CD4-positive, CD25-positive, alpha-beta regulatory T cell (primary cell): ENCODE data around the gene PTPDC1. TPM values are rescaled to one million over a fixed set of nuclear protein-coding genes. Genes with fewer than 3 reads are reported as not detected.

ENCODE experiments used
- ATAC-seq, 2 donors: fragments of 150-1000 bp; cut with Tn5 transposase; one replicate each; pipeline ENCODE4 v1.10.0; 2021; ENCODE audit warnings: low read depth in 2 of 2, moderate number of reproducible peaks in 2 of 2, moderate library complexity in 1 of 2
- DNase-seq, 3 donors: peaks; one replicate each; pipeline versions ENCODE4 v3.0.0 to v3.0.0-alpha.2; 2012 to 2022; ENCODE audit warnings: mixed read lengths in 1 of 3
- H3K27ac ChIP-seq: one replicate; pipeline ENCODE4 v1.7.0; 2013; ENCODE audit warnings: mild to moderate bottlenecking, low read length; ENCODE audit not compliant: insufficient read depth, poor library complexity, severe bottlenecking
- H3K27me3 ChIP-seq: one replicate; pipeline ENCODE4 v1.7.0; 2013; ENCODE audit warnings: low read length; ENCODE audit not compliant: control insufficient read depth, insufficient read depth
- H3K36me3 ChIP-seq: one replicate; pipeline ENCODE4 v1.7.0; 2013; ENCODE audit warnings: mild to moderate bottlenecking, low read length, moderate library complexity; ENCODE audit not compliant: control insufficient read depth, insufficient read depth
- H3K4me1 ChIP-seq: 2 replicates; pipeline ENCODE4 v1.7.0; 2013; ENCODE audit warnings: mild to moderate bottlenecking, low read length; ENCODE audit not compliant: insufficient read depth, control insufficient read depth, poor library complexity, severe bottlenecking
- H3K4me3 ChIP-seq: one replicate; pipeline ENCODE4 v1.7.0; 2013; ENCODE audit warnings: low read depth, mild to moderate bottlenecking, low read length, moderate library complexity
- H3K9me3 ChIP-seq, 2 experiments: 1 replicate in 1 of 2; 2 replicates in 1 of 2; pipeline ENCODE4 v1.7.0; 2013; ENCODE audit warnings: low read length in 2 of 2, mild to moderate bottlenecking in 1 of 2, moderate library complexity in 1 of 2; ENCODE audit not compliant: control insufficient read depth in 2 of 2
- H3K27ac Mint-ChIP-seq, 3 donors: one replicate each; pipeline ENCODE4 v1.8.0; 2020 to 2022; ENCODE audit warnings: mild to moderate bottlenecking in 3 of 3, mixed read lengths in 3 of 3, moderate library complexity in 2 of 3
- H3K27me3 Mint-ChIP-seq: one replicate; pipeline ENCODE4 v1.8.0; 2022; ENCODE audit warnings: mild to moderate bottlenecking, mixed read lengths
- H3K36me3 Mint-ChIP-seq: one replicate; pipeline ENCODE4 v1.8.0; 2020; ENCODE audit warnings: mixed read lengths
- H3K4me1 Mint-ChIP-seq, 4 donors: one replicate each; pipeline ENCODE4 v1.8.0; 2020 to 2022; ENCODE audit warnings: mixed read lengths in 4 of 4, mild to moderate bottlenecking in 1 of 4
- H3K4me3 Mint-ChIP-seq, 4 donors: one replicate each; pipeline ENCODE4 v1.8.0; 2020 to 2022; ENCODE audit warnings: mild to moderate bottlenecking in 4 of 4, mixed read lengths in 4 of 4, moderate library complexity in 3 of 4
- H3K9me3 Mint-ChIP-seq, 7 donors: one replicate each; pipeline ENCODE4 v1.8.0; 2020 to 2022; ENCODE audit warnings: mixed read lengths in 7 of 7, mild to moderate bottlenecking in 3 of 7, moderate library complexity in 2 of 7
- polyA plus RNA-seq, 4 donors: library from polyadenylated mRNA; unstranded; fragments of 300-500 nt; fragmentation: Illumina TruSeq; gene quantifications; one replicate each; pipeline ENCODE4 v1.2.3, GENCODE V29; 2021
- total RNA-seq: library from RNA; stranded (reverse); gene quantifications from one replicate; pipeline ENCODE4 v1.2.3, GENCODE V29; 2022

The PTPDC1 gene
- total and polyA plus RNA-seq, 5 donors from 2014 or later: 1.1 to 4.6 (median 1.9) TPM

GRCh38 chr9:94061864-94062263 lies 22.4 kb upstream of the PTPDC1 start:
- Histone ChIP-seq H3K36me3 (peaks cover 2% of the 10 kb centered on the region), H3K4me3 (no peak overlapping the region), H3K27me3 (no peaks in the 10 kb centered on the region), H3K27ac (no peak overlapping the region), H3K9me3 (peaks cover 0 to 6% of the 10 kb centered on the region in 2 experiments), H3K4me1 (no peaks in the 10 kb centered on the region)
- Mint-ChIP-seq H3K4me3 (no peak overlapping the region), H3K27me3 (no peaks in the 10 kb centered on the region), H3K9me3 (peaks cover 0 to 15% (median 4%) of the 10 kb centered on the region in 7 donors), H3K4me1 (peaks cover 0 to 7% (median 2%) of the 10 kb centered on the region in 4 donors), H3K27ac (no peak overlapping the region), H3K36me3 (peaks cover 8% of the 10 kb centered on the region)
- DNase-seq (no peak), ATAC-seq (no peak)

DNA sequence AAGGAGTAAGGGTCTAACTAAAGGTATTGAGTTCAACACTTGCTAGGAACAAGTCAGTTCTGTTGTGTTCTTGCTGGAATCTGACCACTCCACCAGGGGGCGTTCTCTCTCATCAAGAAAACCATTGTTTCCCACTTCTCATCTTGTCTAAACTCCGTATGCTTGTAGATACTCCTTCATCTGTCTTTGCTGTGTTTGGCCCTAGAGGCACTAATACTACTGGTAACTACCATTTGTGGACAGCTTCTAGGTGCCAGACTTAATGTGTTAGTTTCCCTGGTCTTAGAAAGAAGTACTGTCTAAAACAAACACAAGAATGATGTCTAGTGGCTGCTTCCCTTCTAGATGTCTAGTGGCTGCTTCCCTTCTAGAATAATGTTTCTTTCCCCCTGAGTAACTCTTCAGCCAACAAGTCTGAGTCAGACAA lies 18.7 kb upstream of the PTPDC1 start:
- Mint-ChIP-seq H3K4me3 (peak overlapping the region in 1 of 4 donors; percentile 49), H3K27ac (no peak overlapping the region), H3K36me3 (peaks cover 9% of the 10 kb centered on the region), H3K27me3 (no peaks in the 10 kb centered on the region), H3K9me3 (peaks cover 0 to 15% (median 4%) of the 10 kb centered on the region in 7 donors), H3K4me1 (peaks cover 0 to 7% (median 2%) of the 10 kb centered on the region in 4 donors)
- Histone ChIP-seq H3K4me1 (no peaks in the 10 kb centered on the region), H3K36me3 (no peaks in the 10 kb centered on the region), H3K27me3 (no peaks in the 10 kb centered on the region), H3K27ac (no peak overlapping the region), H3K9me3 (peaks cover 0 to 6% of the 10 kb centered on the region in 2 experiments), H3K4me3 (no peak overlapping the region)
- ATAC-seq (peak; percentile 52 to 63), DNase-seq (peak; percentile 52 to 86 (median 70))

- no peaks in the 10 kb centered on the region for H3K4me1 ChIP-seq
- DNase-seq (no peak), ATAC-seq (no peak)
- no peaks in the 10 kb centered on the region for H3K9me3 Mint-ChIP-seq
- no peaks in the 10 kb centered on the region for H3K9me3 ChIP-seq
- no peaks in the 10 kb centered on the region for H3K27me3 Mint-ChIP-seq
- no peak overlapping the region for H3K4me3 ChIP-seq
- H3K36me3 Mint-ChIP-seq: peaks cover 21% of the 10 kb centered on the region
- no peak overlapping the region for H3K27ac Mint-ChIP-seq
- H3K4me3 Mint-ChIP-seq: no peak overlapping the region
- no peaks in the 10 kb centered on the region for H3K27me3 ChIP-seq
- no peaks in the 10 kb centered on the region for H3K36me3 ChIP-seq
- H3K27ac ChIP-seq: no peak overlapping the region
- H3K4me1 Mint-ChIP-seq: peaks cover 2 to 7% (median 3%) of the 10 kb centered on the region in 4 donors
Measured at GRCh38 chr9:94068257-94068656, 16.0 kb upstream of the PTPDC1 start.

DNA sequence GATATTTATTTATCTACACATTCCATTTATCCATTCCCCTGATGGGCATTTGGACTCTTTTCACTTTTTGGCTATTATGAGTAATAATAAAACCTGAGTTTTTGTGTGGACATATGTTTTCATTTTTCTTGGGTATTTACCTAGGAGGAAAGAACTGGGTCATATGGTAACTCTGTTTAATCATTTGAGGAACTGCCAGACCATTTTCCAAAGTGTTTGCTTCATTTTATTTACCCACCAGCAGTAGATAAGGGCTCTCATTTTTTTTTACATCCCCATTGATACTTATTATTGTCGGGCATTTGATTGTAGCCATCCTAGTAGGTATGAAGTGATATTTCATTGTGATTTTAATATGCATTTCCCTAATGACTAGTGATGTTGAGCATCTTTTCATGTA lies 7.7 kb upstream of the PTPDC1 start:
- peaks cover 27% of the 10 kb centered on the region for H3K36me3 Mint-ChIP-seq
- ATAC-seq (no peak), DNase-seq (no peak)
- Histone ChIP-seq H3K36me3 (no peaks in the 10 kb centered on the region), H3K4me1 (no peaks in the 10 kb centered on the region), H3K27me3 (no peaks in the 10 kb centered on the region), H3K27ac (no peak overlapping the region), H3K9me3 (no peaks in the 10 kb centered on the region), H3K4me3 (no peak overlapping the region)
- peak overlapping the region in 1 of 3 donors; percentile 18 for H3K27ac Mint-ChIP-seq
- H3K4me1 Mint-ChIP-seq: peaks cover 0 to 9% (median 2%) of the 10 kb centered on the region in 4 donors
- H3K9me3 Mint-ChIP-seq: no peaks in the 10 kb centered on the region
- H3K27me3 Mint-ChIP-seq: no peaks in the 10 kb centered on the region
- no peak overlapping the region for H3K4me3 Mint-ChIP-seq

GRCh38 chr9:94078086-94078485 lies 6.2 kb upstream of the PTPDC1 start:
- Histone ChIP-seq H3K36me3 (no peaks in the 10 kb centered on the region), H3K9me3 (no peaks in the 10 kb centered on the region), H3K27me3 (no peaks in the 10 kb centered on the region), H3K4me1 (no peaks in the 10 kb centered on the region), H3K4me3 (no peak overlapping the region), H3K27ac (no peak overlapping the region)
- DNase-seq (no peak), ATAC-seq (no peak)
- H3K9me3 Mint-ChIP-seq: no peaks in the 10 kb centered on the region
- peak overlapping the region in 1 of 3 donors; percentile 17 for H3K27ac Mint-ChIP-seq
- no peak overlapping the region for H3K4me3 Mint-ChIP-seq
- peaks cover 19% of the 10 kb centered on the region for H3K36me3 Mint-ChIP-seq
- no peaks in the 10 kb centered on the region for H3K27me3 Mint-ChIP-seq
- H3K4me1 Mint-ChIP-seq: peaks cover 0 to 8% (median 5%) of the 10 kb centered on the region in 4 donors

DNA sequence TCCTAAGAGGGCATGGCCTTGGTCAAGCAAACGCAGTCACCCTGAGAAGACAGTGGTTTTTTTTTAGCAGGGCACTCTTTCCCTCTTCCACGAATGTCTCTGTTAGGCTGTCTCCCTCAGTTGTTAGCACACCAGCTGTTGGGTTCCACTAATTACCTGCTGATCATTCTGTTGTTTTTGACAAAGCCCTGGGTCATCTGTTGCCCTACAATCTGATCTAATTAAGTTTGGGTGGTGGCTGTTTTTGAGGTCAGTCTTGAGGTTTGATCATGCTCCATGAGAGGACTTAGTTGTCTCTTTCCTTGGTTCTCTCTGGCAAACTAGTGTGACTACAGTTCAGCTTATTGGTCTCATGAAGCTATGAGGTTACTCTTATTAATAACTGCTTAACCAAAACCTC lies 5.0 kb upstream of the PTPDC1 start:
- DNase-seq (no peak), ATAC-seq (no peak)
- Histone ChIP-seq H3K36me3 (no peaks in the 10 kb centered on the region), H3K27ac (no peak overlapping the region), H3K27me3 (no peaks in the 10 kb centered on the region), H3K4me3 (no peak overlapping the region), H3K4me1 (no peaks in the 10 kb centered on the region), H3K9me3 (no peaks in the 10 kb centered on the region)
- Mint-ChIP-seq H3K4me3 (no peak overlapping the region), H3K9me3 (no peaks in the 10 kb centered on the region), H3K36me3 (peaks cover 12% of the 10 kb centered on the region), H3K27ac (no peak overlapping the region), H3K27me3 (no peaks in the 10 kb centered on the region), H3K4me1 (peaks cover 0 to 8% (median 5%) of the 10 kb centered on the region in 4 donors)

DNA sequence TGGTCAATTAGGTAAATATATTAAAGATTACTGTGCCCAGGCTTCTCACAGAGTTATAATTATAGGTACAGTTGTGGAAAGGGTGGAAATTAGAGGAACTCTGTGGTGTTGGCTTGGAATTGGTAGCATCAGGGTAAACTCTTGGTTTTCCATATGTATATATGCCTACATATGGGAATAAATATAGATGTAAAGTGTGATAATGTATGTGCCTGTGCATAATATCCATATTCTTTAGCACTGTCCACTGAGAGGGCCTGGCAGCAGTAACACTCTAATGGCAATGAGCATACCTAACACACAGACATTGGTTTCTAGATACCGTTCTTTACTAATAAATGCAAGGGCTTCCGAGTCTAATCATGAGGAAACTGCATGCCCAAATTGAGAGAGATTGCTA lies 4.0 kb upstream of the PTPDC1 start:
- Mint-ChIP-seq H3K27me3 (no peaks in the 10 kb centered on the region), H3K4me3 (no peak overlapping the region), H3K4me1 (peaks cover 0 to 14% (median 5%) of the 10 kb centered on the region in 4 donors), H3K36me3 (peaks cover 12% of the 10 kb centered on the region), H3K27ac (no peak overlapping the region), H3K9me3 (no peaks in the 10 kb centered on the region)
- H3K4me1 ChIP-seq: no peaks in the 10 kb centered on the region
- ATAC-seq: no peak
- DNase-seq: no peak
- no peak overlapping the region for H3K4me3 ChIP-seq
- no peaks in the 10 kb centered on the region for H3K9me3 ChIP-seq
- no peak overlapping the region for H3K27ac ChIP-seq
- H3K36me3 ChIP-seq: no peaks in the 10 kb centered on the region
- no peaks in the 10 kb centered on the region for H3K27me3 ChIP-seq

- H3K4me1 Mint-ChIP-seq: peaks cover 0 to 14% (median 5%) of the 10 kb centered on the region in 4 donors
- no peaks in the 10 kb centered on the region for H3K27me3 ChIP-seq
- no peak for ATAC-seq
- no peak overlapping the region for H3K27ac Mint-ChIP-seq
- no peak overlapping the region for H3K4me3 ChIP-seq
- no peaks in the 10 kb centered on the region for H3K4me1 ChIP-seq
- no peaks in the 10 kb centered on the region for H3K27me3 Mint-ChIP-seq
- H3K36me3 ChIP-seq: no peaks in the 10 kb centered on the region
- peaks cover 17% of the 10 kb centered on the region for H3K36me3 Mint-ChIP-seq
- H3K27ac ChIP-seq: no peak overlapping the region
- H3K4me3 Mint-ChIP-seq: no peak overlapping the region
- no peak for DNase-seq
- no peaks in the 10 kb centered on the region for H3K9me3 Mint-ChIP-seq
- no peaks in the 10 kb centered on the region for H3K9me3 ChIP-seq
Measured at GRCh38 chr9:94081435-94081834, 2.8 kb upstream of the PTPDC1 start.
